IPS-18c (cell line): ENCODE data around the gene MOB3B.
"Not testable (repeated sequence)": the region's sequence is repeated elsewhere in the genome, so short reads cannot be mapped to it uniquely, and the experiment has no call there.

ENCODE experiments used
- H3K4me3 ChIP-seq: 2 replicates; pipeline ENCODE4 v1.7.0; 2013; ENCODE audit warnings: low read depth, mild to moderate bottlenecking, low read length, moderate library complexity; ENCODE audit not compliant: insufficient read depth
- H3K9me3 ChIP-seq: one replicate; pipeline ENCODE4 v1.6.1; 2013; ENCODE audit warnings: mild to moderate bottlenecking, low read length, moderate library complexity; ENCODE audit not compliant: control insufficient read depth, insufficient read depth

MOB3B gene

DNA sequence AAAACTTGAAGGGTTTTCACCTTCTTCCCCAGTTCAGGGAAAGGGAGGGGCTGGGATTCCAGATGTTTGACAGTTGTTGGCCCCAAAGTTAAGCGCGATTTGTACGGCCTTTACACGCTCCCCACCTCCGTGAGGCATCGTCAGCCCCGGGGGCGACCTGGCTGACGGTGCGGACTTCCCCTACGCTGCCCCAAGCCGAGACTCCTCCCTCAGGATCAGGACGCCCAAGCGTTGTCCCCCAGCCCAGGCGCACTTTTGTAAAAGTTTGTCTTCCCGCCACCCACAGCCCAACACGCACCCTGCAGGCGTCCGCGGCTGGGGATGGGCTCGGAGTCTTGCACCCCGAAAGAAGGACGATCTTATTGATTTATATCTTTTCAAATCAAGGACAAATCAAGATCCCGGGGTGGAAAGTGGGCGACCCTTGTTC is 713 bp downstream of the MOB3B start:
- peak overlapping the region; percentile 86 for H3K4me3 ChIP-seq
- no peaks in the 10 kb centered on the region for H3K9me3 ChIP-seq

DNA sequence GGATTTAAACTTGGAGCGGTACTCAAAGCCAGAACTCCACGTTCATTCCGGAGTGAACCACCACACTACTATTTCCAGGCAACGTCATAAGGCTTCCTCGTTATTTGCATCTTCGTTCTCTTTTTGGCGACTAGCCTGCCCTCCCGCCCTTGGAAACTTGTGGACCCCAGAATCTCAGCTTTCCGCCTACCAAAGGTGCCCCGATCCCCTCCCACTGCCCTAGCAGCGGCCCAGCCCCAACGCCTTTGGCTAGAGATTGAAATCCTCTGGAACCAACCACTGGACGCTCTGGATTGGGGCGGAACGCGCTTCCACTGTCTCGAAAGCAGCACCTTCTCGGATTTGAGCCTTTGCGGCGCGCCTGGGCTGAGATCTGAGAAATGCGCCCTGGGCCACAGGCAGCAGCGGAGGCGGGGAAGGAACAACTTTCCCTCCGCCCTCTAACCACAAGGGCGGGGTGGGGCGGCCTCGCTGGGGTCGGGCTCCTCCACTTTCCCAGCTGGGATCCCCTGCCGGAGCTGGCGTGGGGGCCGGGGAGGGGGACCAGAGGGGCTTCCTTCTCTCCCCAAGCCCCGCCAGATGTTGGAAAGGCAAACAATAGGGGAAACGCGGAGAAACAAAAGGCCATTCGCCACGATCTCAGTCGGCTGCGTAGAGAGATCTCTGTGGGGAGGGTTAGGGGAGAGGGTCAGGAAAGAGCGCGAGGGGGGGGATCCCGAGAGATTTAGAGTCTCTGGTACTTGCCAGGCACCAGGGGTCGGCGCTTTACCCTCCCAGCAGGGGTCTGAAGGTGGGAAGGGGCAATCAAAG is 1.3 kb downstream of the MOB3B start:
- no peaks in the 10 kb centered on the region for H3K9me3 ChIP-seq
- peak overlapping the region; percentile 86 for H3K4me3 ChIP-seq

DNA sequence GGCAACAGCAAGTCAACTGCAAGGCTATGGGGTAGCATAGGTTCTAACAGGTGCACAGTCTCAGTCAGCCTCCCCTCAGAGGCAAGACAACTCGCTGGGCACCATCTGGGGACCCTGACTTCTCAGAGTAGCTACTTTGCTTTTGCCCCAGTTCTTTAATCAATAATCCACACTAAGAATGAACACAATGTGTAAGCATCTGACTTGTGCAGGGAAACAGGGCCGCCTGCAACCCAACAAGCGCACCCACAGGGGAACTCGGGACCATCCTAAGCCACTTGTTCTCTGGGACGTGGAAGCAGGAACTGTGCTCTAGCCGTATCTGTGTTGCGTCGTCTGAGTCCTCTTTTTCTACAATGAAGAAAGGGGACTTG is 1.9 kb downstream of the MOB3B start:
- H3K9me3 ChIP-seq = no peaks in the 10 kb centered on the region
- H3K4me3 ChIP-seq = peak overlapping the region; percentile 86

DNA sequence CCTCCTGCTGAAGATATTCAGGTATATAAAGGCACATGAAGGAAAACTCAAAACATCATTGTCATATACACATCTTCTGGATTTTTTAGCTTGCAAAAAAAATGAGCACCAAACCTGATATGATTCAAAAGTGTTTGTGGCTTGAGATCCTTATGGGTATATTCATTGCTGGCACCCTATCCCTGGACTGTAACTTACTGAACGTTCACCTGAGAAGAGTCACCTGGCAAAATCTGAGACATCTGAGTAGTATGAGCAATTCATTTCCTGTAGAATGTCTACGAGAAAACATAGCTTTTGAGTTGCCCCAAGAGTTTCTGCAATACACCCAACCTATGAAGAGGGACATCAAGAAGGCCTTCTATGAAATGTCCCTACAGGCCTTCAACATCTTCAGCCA is 5.4 kb downstream of the MOB3B start, which contains the start of gene IFNK:
TSS of gene IFNK (plus strand) at position 55 of the 400 bp plus-strand sequence. CDS start at position 102, 47 bp downstream.
- Histone ChIP-seq H3K4me3 (no peak within 1 kb of the TSS), H3K9me3 (no peaks in the 10 kb centered on the region)

DNA sequence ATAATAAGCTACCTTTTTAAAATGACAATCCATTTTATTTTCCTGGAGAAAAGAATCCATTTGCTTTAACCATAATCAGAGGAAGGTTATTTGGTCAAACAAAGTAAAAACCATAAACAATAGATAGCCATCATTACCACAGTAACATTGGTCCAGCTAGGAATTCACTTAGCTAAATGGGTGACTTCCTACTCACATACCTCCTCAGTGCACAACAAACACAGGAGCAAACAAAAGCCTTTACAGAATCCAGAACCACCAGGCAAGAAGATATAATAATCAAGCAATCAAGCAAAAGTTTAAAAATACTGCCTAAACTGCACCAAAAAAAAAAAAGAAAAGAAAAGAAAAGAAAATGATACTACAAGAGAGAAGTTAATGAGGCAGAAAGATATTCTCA is 6.5 kb downstream of the MOB3B start:
- no peaks in the 10 kb centered on the region for H3K9me3 ChIP-seq
- no peak overlapping the region for H3K4me3 ChIP-seq

DNA sequence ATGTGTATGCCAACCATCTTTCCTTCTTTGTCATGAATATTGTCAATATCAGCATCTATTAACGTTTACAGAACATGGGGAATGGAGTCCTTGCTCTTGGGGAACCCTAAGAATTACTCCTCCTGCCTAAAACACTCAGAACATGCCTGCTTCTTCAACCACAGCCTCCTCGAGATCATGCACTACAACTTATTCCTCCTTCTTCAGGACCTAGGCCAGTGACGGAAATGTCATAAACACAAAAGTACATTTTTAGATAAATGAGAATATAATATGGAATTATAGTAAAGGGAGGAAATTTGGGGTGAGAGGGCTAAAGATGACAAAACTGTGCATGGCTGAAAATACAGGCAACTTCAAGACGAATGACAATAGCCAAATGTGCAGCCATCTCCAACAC is 8.6 kb downstream of the MOB3B start:
- Histone ChIP-seq H3K9me3 (no peaks in the 10 kb centered on the region), H3K4me3 (no peak overlapping the region)

DNA sequence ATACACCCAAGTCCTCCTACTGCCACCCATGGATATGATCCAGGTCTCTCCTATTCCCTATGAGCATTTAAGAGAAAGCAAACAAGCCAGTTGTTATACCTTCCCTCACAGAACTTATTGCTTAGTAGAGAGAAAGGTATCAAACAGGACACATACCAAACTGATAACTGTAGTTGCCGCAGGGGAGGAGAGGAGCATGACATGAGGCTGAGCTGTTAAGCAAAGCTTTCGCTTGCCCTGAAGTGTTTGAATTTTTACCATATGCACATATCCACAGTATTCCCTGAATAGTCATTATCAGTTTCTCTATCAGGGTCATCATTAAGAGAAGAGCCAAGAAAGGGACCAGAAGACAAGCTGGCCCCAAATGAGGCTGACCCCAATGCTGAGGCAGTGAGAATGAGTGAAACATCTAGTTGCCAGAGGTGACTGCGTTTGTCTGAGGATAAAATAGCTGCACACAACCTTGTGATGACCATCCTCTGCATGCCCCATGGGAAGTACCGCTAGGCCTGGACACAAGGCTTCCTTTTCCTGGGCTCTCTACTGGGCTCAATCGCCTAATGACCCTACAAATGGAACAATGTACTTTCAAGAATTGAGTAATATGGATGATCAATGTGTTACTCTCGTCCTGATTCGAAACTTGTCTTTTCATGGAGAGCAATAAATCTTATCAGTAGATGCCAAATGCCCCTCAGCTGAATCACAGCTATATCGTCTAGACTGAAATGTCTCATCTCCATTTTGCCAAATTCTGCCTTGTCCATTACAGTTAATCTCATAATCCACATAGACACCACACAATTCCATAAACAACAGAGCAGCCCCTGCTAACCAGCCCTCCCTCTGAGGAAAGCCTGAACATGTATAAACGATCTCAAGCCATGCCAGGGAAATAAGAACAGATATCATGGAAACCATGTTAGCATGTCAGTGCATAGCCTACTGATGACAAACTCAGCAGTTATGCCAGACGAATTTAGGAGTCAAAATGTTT is 9.8 kb downstream of the MOB3B start:
- Histone ChIP-seq H3K9me3 (no peaks in the 10 kb centered on the region), H3K4me3 (no peak overlapping the region)

DNA sequence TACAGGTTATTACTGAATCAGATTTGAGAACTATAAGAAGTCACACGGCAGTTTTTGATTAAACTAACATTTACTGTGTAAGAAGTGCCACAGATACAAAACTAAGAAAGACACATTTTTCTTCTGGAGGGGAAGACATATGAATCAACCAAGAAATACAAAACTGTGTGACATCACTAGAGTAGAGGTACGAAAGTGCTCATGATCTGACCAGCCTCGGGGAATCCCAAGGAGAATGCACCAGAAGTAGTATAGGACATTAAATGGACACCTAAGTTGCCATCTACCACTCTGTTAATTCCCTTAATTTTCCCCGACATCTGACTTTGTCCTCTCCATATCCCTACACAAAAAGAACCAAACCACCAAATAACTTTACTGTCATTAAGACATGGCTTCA is 10.8 kb downstream of the MOB3B start:
- H3K4me3 ChIP-seq = no peak overlapping the region
- H3K9me3 ChIP-seq = no peaks in the 10 kb centered on the region

DNA sequence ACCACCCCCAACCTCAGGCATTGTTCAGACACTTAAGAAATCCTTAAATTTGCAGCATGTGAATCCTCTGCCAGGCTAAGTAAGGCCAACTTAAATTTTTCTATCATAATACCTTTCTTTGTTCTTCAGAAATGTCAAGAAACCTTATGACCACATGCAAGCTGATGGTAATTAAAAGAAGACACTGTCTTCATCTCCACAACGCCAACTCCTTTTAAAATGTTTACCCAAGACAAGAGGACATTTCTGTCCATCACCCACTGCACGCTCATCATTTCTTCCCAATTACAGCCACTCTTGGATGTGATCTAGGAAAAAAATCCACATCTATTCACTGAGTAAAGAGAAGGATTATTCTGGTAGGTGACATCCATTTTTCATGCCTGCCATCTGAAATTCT is 11.6 kb downstream of the MOB3B start:
- Histone ChIP-seq H3K4me3 (no peak overlapping the region), H3K9me3 (no peaks in the 10 kb centered on the region)

DNA sequence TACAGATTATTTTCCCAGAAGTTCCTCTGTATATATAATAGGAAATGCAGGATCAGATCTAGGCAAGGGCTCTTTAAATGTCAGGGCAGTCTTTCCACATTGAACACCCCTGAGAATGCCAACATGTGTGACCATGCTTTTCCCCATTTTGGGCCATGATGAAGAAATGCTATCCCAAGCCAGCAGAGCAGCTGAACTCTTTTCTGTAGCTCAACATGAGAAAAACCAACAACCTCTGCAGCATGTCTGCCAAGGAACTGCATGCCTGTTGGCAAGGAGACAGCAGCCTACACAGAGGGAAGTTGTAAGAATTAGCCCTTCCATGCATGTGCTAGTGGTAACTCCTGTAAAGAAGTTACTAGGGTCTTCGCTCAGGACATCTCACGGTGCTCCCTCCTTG is 15.1 kb downstream of the MOB3B start:
- no peak overlapping the region for H3K4me3 ChIP-seq
- no peaks in the 10 kb centered on the region for H3K9me3 ChIP-seq

DNA sequence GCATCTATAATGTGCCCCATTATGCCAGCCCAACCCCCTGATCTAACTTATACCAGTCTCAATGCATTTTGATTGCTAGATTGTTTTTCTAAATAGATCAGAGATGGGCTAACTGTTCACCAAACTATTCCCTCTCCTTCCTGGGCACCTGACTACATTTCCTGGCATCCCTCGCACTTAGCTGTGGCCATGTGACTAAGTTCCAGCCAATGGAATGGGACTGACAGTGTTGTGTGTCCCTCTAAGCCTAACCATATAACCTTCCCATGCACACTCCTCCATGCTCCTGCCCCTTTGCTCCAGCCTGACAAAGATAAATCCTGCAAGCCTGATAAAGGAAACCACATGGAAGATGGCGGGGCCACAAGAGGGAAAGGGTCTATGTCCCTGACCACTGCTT is 17.8 kb downstream of the MOB3B start:
- Histone ChIP-seq H3K9me3 (no peaks in the 10 kb centered on the region), H3K4me3 (no peak overlapping the region)

DNA sequence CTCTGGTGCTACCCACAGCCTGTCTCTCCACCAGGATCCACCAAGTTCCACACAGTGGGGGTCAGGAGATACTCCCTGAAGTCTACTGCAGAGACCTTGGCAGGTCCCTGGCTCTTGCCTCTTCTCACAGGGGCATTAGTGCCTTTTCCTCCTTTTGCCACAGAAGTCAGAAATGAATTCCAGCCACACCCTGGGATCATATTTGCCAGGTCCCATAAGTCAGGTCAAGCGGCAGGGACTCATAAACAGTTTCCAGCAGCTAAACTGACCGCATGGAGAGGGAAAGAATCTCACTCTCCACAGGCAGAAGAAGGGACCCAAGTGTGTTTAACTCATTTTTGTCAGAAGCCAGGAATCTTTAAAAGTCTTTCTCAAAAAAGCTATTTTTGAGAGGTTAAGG is 18.8 kb downstream of the MOB3B start:
- Histone ChIP-seq H3K9me3 (no peaks in the 10 kb centered on the region), H3K4me3 (no peak overlapping the region)

DNA sequence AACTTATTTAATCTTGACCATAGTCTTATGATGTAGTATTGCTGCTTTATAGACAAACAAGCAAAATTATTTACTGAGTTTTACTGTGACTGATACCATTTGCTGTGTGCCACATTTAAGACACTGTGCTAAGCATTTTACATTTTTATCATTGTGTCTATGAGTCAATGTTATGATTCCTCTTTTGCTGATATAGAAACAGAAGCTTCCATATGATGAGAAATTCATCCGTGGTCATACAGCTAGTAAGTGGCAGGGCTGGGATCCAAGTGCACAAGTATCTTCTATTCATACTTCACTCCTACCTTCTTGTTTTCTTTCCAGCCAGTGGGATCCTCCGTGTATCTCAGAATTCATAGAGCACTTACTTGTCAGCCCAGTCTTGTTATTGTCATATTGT is 22.6 kb downstream of the MOB3B start:
- H3K9me3 ChIP-seq = no peaks in the 10 kb centered on the region
- no peak overlapping the region for H3K4me3 ChIP-seq

DNA sequence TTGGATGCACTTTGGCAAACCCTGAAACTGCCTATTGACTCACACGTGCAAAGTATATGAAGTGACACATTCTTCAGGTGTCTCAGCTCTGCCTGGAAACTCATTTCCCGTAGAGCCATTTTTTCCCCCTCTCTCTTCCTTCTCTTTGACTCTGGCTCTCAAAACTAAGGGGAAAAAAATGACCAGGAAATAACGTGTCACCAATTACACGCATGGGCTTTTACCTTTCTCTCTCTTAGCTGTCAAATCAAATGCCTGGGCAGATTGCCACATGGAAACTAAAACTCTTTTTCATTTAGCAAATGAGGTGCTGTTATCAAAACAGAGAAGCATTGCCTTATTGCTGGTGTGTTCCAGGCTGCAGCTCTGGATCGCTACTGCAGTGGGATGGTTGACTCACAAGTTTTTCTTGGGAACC is 23.9 kb downstream of the MOB3B start:
- no peaks in the 10 kb centered on the region for H3K9me3 ChIP-seq

DNA sequence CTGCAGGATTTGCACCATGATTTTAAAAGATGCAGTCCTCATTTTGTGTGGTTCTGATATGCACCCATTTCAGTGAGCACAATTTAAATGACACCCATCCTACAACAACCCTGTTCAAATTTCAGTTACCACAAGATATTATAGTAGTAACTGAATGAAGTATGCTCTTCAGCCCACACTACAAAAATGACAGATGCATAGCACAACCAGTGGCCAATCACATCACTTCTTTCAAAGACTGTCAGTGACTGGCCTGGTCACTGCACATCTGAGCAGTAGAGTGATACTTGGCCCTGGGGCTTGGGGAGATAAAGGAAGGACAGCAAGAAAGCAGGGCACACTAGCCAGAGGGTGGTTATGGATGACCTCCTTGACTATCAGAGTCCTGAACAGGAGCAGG is 25.4 kb downstream of the MOB3B start:
- Histone ChIP-seq H3K9me3 (no peaks in the 10 kb centered on the region), H3K4me3 (no peak overlapping the region)

More for the DNA sequence above, 23.9 kb downstream of the MOB3B start:
- H3K4me3 ChIP-seq = no peak overlapping the region

DNA sequence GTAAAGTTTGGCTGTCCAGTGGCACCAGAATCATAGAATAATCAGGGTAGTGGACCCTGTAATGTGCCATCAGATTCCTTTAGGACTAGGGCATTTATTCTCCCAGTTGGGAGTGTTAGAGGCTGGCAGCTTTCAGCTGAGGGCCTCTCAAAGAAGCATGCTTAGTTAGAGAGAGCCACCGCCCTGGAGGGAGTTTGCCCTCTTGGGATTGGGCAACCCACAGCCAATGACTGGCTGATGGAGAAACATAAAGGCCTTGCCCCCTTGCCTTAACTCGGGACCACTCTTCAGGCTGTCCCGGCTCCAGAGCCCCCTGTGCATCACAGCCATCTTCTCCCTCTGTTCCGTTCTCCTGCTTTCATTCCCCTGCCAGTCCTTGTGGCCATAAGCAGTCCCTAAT is 26.0 kb downstream of the MOB3B start:
- Histone ChIP-seq H3K4me3 (no peak overlapping the region), H3K9me3 (no peaks in the 10 kb centered on the region)

DNA sequence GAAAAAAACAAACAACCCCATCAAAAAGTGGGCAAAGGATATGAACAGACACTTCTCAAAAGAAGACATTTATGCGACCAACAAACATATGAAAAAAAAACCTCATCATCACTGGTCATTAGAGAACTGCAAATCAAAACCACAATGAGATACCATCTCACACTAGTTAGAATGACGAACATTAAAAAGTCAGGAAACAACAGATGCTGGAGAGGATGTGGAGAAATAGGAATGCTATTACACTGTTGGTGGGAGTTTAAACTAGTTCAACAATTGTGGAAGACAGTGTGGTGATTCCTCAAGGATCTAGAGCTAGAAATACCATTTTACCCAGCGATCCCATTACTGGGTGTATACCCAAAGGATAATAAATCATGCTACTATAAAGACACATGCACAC is 28.7 kb downstream of the MOB3B start:
- not testable (repeated sequence) for H3K4me3 ChIP-seq, H3K9me3 ChIP-seq

DNA sequence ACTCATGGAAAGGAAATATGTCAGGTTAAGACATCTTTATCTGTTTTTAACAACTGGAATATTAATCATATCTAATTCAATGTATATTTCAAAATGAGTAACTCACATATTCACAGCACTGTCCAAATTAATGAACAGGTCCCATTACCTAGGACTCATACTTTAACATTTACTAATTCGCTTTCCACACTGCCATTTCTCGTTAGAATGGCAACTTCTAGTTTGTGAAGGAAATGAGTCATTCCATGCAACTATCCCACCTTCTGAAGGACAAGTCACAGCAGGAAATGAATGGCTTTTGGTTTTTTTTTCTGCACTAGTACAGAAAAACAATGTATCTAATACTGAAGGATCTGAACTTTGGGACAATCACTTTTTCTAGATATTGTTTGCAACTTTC is 30.2 kb downstream of the MOB3B start:
- no peaks in the 10 kb centered on the region for H3K9me3 ChIP-seq
- H3K4me3 ChIP-seq = no peak overlapping the region
